Progenitor cell of endocrine pancreas (in vitro differentiated cells): Measurements from ENCODE around the gene PRKACA. TPM values are rescaled to one million over a fixed set of nuclear protein-coding genes. Genes with fewer than 3 reads are reported as not detected.

ENCODE experiments used
- DNase-seq: peaks from one replicate; pipeline ENCODE4 v3.0.0; 2021; ENCODE audit warnings: low spot score; ENCODE audit not compliant: unreplicated experiment
- H3K27ac Mint-ChIP-seq: 2 replicates; pipeline ENCODE4 v1.8.0; 2021; ENCODE audit warnings: mild to moderate bottlenecking, moderate library complexity, mixed read lengths
- H3K27me3 Mint-ChIP-seq: 2 replicates; pipeline ENCODE4 v1.8.0; 2021; ENCODE audit warnings: mixed read lengths
- H3K36me3 Mint-ChIP-seq: 2 replicates; pipeline ENCODE4 v1.8.0; 2022; ENCODE audit warnings: mixed read lengths; ENCODE audit not compliant: insufficient read depth
- H3K4me1 Mint-ChIP-seq: 2 replicates; pipeline ENCODE4 v1.8.0; 2021; ENCODE audit warnings: low read depth, mixed read lengths
- H3K4me3 Mint-ChIP-seq: 2 replicates; pipeline ENCODE4 v1.8.0; 2021; ENCODE audit warnings: low read depth, mild to moderate bottlenecking, moderate library complexity, mixed read lengths
- H3K9me3 Mint-ChIP-seq: 2 replicates; pipeline ENCODE4 v1.8.0; 2021; ENCODE audit warnings: low read depth, mixed read lengths
- CTCF ChIP-seq: fragments of 200-600 bp; sonication (generic); IDR thresholded peaks from one replicate; pipeline ENCODE4 v1.5.0; 2021; ENCODE audit warnings: antibody characterized with exemption, mild to moderate bottlenecking; ENCODE audit not compliant: unreplicated experiment
- total RNA-seq: library from RNA; stranded (reverse); gene quantifications from 2 replicates; pipeline ENCODE4 v1.2.1, GENCODE V29; 2021

Gene PRKACA
- total RNA-seq, 1 donor from 2014 or later = 87.4 TPM

- Mint-ChIP-seq H3K4me3 (no peak overlapping the region), H3K27me3 (no peaks in the 10 kb centered on the region), H3K36me3 (no peaks in the 10 kb centered on the region), H3K4me1 (peaks cover 14% of the 10 kb centered on the region), H3K27ac (no peak overlapping the region), H3K9me3 (no peaks in the 10 kb centered on the region)
- no peak for DNase-seq
- TF ChIP-seq CTCF = no peak
Measured at GRCh38 chr19:14078411-14078810, 39.2 kb downstream of the PRKACA start.

- peaks cover 11% of the 10 kb centered on the region for H3K27me3 Mint-ChIP-seq
- H3K4me3 Mint-ChIP-seq = peak overlapping the region; percentile 86
- H3K27ac Mint-ChIP-seq = no peak overlapping the region
- TF ChIP-seq CTCF = no peak
- no peaks in the 10 kb centered on the region for H3K36me3 Mint-ChIP-seq
- no peaks in the 10 kb centered on the region for H3K9me3 Mint-ChIP-seq
- H3K4me1 Mint-ChIP-seq = peaks cover 6% of the 10 kb centered on the region
- DNase-seq = no peak
Measured at GRCh38 chr19:14073925-14074838, 43.4 kb downstream of the PRKACA start.

- H3K27me3 Mint-ChIP-seq = peaks cover 11% of the 10 kb centered on the region
Measured at GRCh38 chr19:14073261-14073924, 44.2 kb downstream of the PRKACA start.

GRCh38 chr19:14072535-14073260 lies 44.9 kb downstream of the PRKACA start, which contains the start of gene MISP3:
Gene MISP3, plus strand, starts transcription at chr19:14072786. Its CDS starts 524 bp downstream, at chr19:14073310.
- H3K9me3 Mint-ChIP-seq = no peaks in the 10 kb centered on the region
- DNase-seq = no peak
- peak within 1 kb of the TSS; percentile 67 for H3K27ac Mint-ChIP-seq
- H3K36me3 Mint-ChIP-seq = no peaks in the 10 kb centered on the region
- H3K4me3 Mint-ChIP-seq = peak within 1 kb of the TSS; percentile 86
- no peak for TF ChIP-seq CTCF
- peaks cover 11% of the 10 kb centered on the region for H3K27me3 Mint-ChIP-seq
- peaks cover 6% of the 10 kb centered on the region for H3K4me1 Mint-ChIP-seq

More at GRCh38 chr19:14073261-14073924, 44.2 kb downstream of the PRKACA start:
- no peaks in the 10 kb centered on the region for H3K36me3 Mint-ChIP-seq
- peak overlapping the region; percentile 86 for H3K4me3 Mint-ChIP-seq
- TF ChIP-seq CTCF = peak; percentile 64
- peak; percentile 64 for DNase-seq
- no peak overlapping the region for H3K27ac Mint-ChIP-seq
- H3K4me1 Mint-ChIP-seq = peaks cover 6% of the 10 kb centered on the region
- H3K9me3 Mint-ChIP-seq = no peaks in the 10 kb centered on the region
